Measurements from ENCODE around the gene CDC16.
"Not testable (repeated sequence)": the region's sequence is repeated elsewhere in the genome, so short reads cannot be mapped to it uniquely, and the experiment has no call there.

Gene CDC16

GRCh38 chr13:114234645-114235421 lies at the start of gene CDC16:
TSS of gene CDC16 (plus strand) at chr13:114234897. CDS start at chr13:114235085, 188 bp downstream.
- peak; percentile 79 to 82 (median 80) for DNase-seq (ENCODE audit: low read depth in 2 of 3, low spot score in 2 of 3)

- DNase-seq (ENCODE audit: low read depth in 2 of 3, low spot score in 2 of 3) = no peak
These were observed 49.3 kb upstream of the CDC16 start for GRCh38 chr13:114185182-114185971.

- DNase-seq (ENCODE audit: low read depth in 2 of 3, low spot score in 2 of 3) = no peak
These were observed 39.8 kb upstream of the CDC16 start for GRCh38 chr13:114194853-114195252.

GRCh38 chr13:114196629-114197028 lies 38.1 kb upstream of the CDC16 start:
- no peak for DNase-seq (ENCODE audit: low read depth in 2 of 3, low spot score in 2 of 3)

GRCh38 chr13:114198556-114198955 lies 36.1 kb upstream of the CDC16 start:
- no peak for DNase-seq (ENCODE audit: low read depth in 2 of 3, low spot score in 2 of 3)

- not testable (repeated sequence) for DNase-seq (ENCODE audit: low read depth in 2 of 3, low spot score in 2 of 3)
These were observed 35.2 kb upstream of the CDC16 start for GRCh38 chr13:114199526-114199925.

- DNase-seq (ENCODE audit: low read depth in 2 of 3, low spot score in 2 of 3) = no peak
These were observed 34.7 kb upstream of the CDC16 start for GRCh38 chr13:114199954-114200353.

- DNase-seq (ENCODE audit: low read depth in 2 of 3, low spot score in 2 of 3) = no peak
These were observed 34.2 kb upstream of the CDC16 start for GRCh38 chr13:114200399-114200911.

- no peak for DNase-seq (ENCODE audit: low read depth in 2 of 3, low spot score in 2 of 3)
These were observed 32.1 kb upstream of the CDC16 start for GRCh38 chr13:114202581-114202980.

- DNase-seq (ENCODE audit: low read depth in 2 of 3, low spot score in 2 of 3) = no peak
These were observed 31.2 kb upstream of the CDC16 start for GRCh38 chr13:114203536-114203935.

GRCh38 chr13:114204894-114205293 lies 29.8 kb upstream of the CDC16 start:
- no peak for DNase-seq (ENCODE audit: low read depth in 2 of 3, low spot score in 2 of 3)

GRCh38 chr13:114208134-114208533 lies 26.6 kb upstream of the CDC16 start:
- no peak for DNase-seq (ENCODE audit: low read depth in 2 of 3, low spot score in 2 of 3)

- DNase-seq (ENCODE audit: low read depth in 2 of 3, low spot score in 2 of 3) = no peak
These were observed 23.1 kb upstream of the CDC16 start for GRCh38 chr13:114211446-114212157.

GRCh38 chr13:114212158-114212495 lies 22.6 kb upstream of the CDC16 start:
- DNase-seq (ENCODE audit: low read depth in 2 of 3, low spot score in 2 of 3) = no peak

GRCh38 chr13:114213980-114214379 lies 20.7 kb upstream of the CDC16 start:
- DNase-seq (ENCODE audit: low read depth in 2 of 3, low spot score in 2 of 3) = no peak

- DNase-seq (ENCODE audit: low read depth in 2 of 3, low spot score in 2 of 3) = no peak
These were observed 15.3 kb upstream of the CDC16 start for GRCh38 chr13:114219392-114219791.

GRCh38 chr13:114222461-114222968 lies 12.2 kb upstream of the CDC16 start:
- DNase-seq (ENCODE audit: low read depth in 2 of 3, low spot score in 2 of 3) = no peak

- no peak for DNase-seq (ENCODE audit: low read depth in 2 of 3, low spot score in 2 of 3)
These were observed 10.5 kb upstream of the CDC16 start for GRCh38 chr13:114224201-114224600.

- DNase-seq (ENCODE audit: low read depth in 2 of 3, low spot score in 2 of 3) = no peak
These were observed 9.1 kb upstream of the CDC16 start for GRCh38 chr13:114225610-114226009.

GRCh38 chr13:114226088-114226487 lies 8.6 kb upstream of the CDC16 start:
- DNase-seq (ENCODE audit: low read depth in 2 of 3, low spot score in 2 of 3) = no peak

GRCh38 chr13:114226699-114227323 lies 7.9 kb upstream of the CDC16 start:
- DNase-seq (ENCODE audit: low read depth in 2 of 3, low spot score in 2 of 3) = peak; percentile 68 to 88 (median 82)

Data from activated CD8-positive, alpha-beta memory T cell treated with anti-CD3 and anti-CD28 coated beads for 48 hours (primary cell).